GM23338 (cell line): Measurements from ENCODE around the gene PCSK6. TPM values are rescaled to one million over a fixed set of nuclear protein-coding genes. Genes with fewer than 3 reads are reported as not detected.

Experiments
- ATAC-seq: fragments of 200-7000 bp; cut with Tn5 transposase; 3 replicates; pipeline ENCODE4 v1.9.1; 2020
- DNase-seq: peaks from one replicate; pipeline ENCODE4 v3.0.0-alpha.2; 2015; ENCODE audit warnings: low spot score
- H2AFZ ChIP-seq: fragments of 200-600 bp; sonication (generic); 2 replicates; pipeline ENCODE4 v1.8.0; 2016; ENCODE audit warnings: antibody characterized with exemption, mild to moderate bottlenecking, moderate library complexity
- H3F3A ChIP-seq: fragments of 200-600 bp; sonication (generic); replicated peaks from 2 replicates; pipeline ENCODE4 v1.8.0; 2017; ENCODE audit warnings: antibody characterized with exemption, mixed run types, low read depth
- H3K27ac ChIP-seq: fragments of 200-600 bp; sonication (generic); 2 replicates; pipeline ENCODE4 v1.6.1; 2016; ENCODE audit warnings: low read depth
- H3K27me3 ChIP-seq: fragments of 200-600 bp; sonication (generic); 2 replicates; pipeline ENCODE4 v1.8.0; 2016; ENCODE audit warnings: mild to moderate bottlenecking, mixed run types, moderate library complexity; ENCODE audit not compliant: insufficient read depth
- H3K36me3 ChIP-seq: fragments of 200-600 bp; sonication (generic); 2 replicates; pipeline ENCODE4 v1.8.0; 2016; ENCODE audit warnings: mild to moderate bottlenecking; ENCODE audit not compliant: insufficient read depth
- H3K4me1 ChIP-seq: fragments of 200-600 bp; sonication (generic); 2 replicates; pipeline ENCODE4 v1.8.0; 2016; ENCODE audit warnings: mild to moderate bottlenecking, moderate library complexity; ENCODE audit not compliant: insufficient read depth
- H3K4me2 ChIP-seq: fragments of 200-600 bp; sonication (generic); 2 replicates; pipeline ENCODE4 v1.7.1; 2017; ENCODE audit warnings: mixed run types
- H3K4me3 ChIP-seq: fragments of 200-600 bp; sonication (generic); 2 replicates; pipeline ENCODE4 v1.6.1; 2016; ENCODE audit warnings: mixed run types
- H3K79me2 ChIP-seq: fragments of 200-600 bp; sonication (generic); replicated peaks from 2 replicates; pipeline ENCODE4 v1.8.0; 2017; ENCODE audit warnings: mild to moderate bottlenecking; ENCODE audit not compliant: insufficient read depth
- H3K9me2 ChIP-seq: fragments of 200-600 bp; sonication (generic); 2 replicates; pipeline ENCODE4 v1.8.0; 2017; ENCODE audit not compliant: insufficient read depth
- H4K20me1 ChIP-seq: fragments of 200-600 bp; sonication (generic); replicated peaks from 2 replicates; pipeline ENCODE4 v1.8.0; 2017; ENCODE audit warnings: mild to moderate bottlenecking; ENCODE audit not compliant: insufficient read depth
- H3K27ac Mint-ChIP-seq: 2 replicates; pipeline ENCODE4 v1.8.0; 2020; ENCODE audit warnings: inconsistent platforms, mild to moderate bottlenecking, moderate library complexity, mixed read lengths
- H3K27me3 Mint-ChIP-seq: 3 replicates; pipeline ENCODE4 v1.8.0; 2022; ENCODE audit warnings: low read depth, mild to moderate bottlenecking, moderate library complexity, mixed read lengths, inconsistent platforms; ENCODE audit not compliant: insufficient read depth, poor library complexity
- H3K36me3 Mint-ChIP-seq: 3 replicates; pipeline ENCODE4 v1.8.0; 2021; ENCODE audit warnings: low read depth, mild to moderate bottlenecking, inconsistent platforms, moderate library complexity, mixed read lengths
- H3K4me1 Mint-ChIP-seq: 3 replicates; pipeline ENCODE4 v1.8.0; 2020; ENCODE audit warnings: mild to moderate bottlenecking, inconsistent platforms, mixed read lengths
- H3K4me3 Mint-ChIP-seq: 3 replicates; pipeline ENCODE4 v1.8.0; 2021; ENCODE audit warnings: moderate library complexity, mild to moderate bottlenecking, inconsistent platforms, mixed read lengths
- H3K9me3 Mint-ChIP-seq: 3 replicates; pipeline ENCODE4 v1.8.0; 2020; ENCODE audit warnings: moderate library complexity, mild to moderate bottlenecking, inconsistent platforms, mixed read lengths
- EZH2 ChIP-seq: fragments of 200-600 bp; sonication (generic); IDR thresholded peaks from one replicate; pipeline ENCODE4 v1.8.0; 2017; ENCODE audit warnings: antibody characterized with exemption, mild to moderate bottlenecking, low read depth; ENCODE audit not compliant: unreplicated experiment
- JUNB ChIP-seq: IDR thresholded peaks from one replicate; pipeline ENCODE4 v1.6.1; 2016; ENCODE audit warnings: antibody characterized with exemption; ENCODE audit not compliant: unreplicated experiment
- NANOG ChIP-seq: IDR thresholded peaks from 2 replicates; pipeline ENCODE4 v1.6.1; 2016; ENCODE audit warnings: antibody characterized with exemption, borderline replicate concordance
- ZNF331 ChIP-seq: fragments of 250-450 bp; sonication (Bioruptor Pico); IDR thresholded peaks from 2 replicates; pipeline ENCODE4 v1.5.0; 2020; ENCODE audit warnings: low read depth, mild to moderate bottlenecking, moderate library complexity
- polyA plus RNA-seq: library from polyadenylated mRNA; unstranded; fragments of >200 nt; fragmentation: Nextera tagmentation; extraction: Ambion mirVana; gene quantifications from 2 replicates; pipeline ENCODE4 v1.2.1, GENCODE V29; 2016
- total RNA-seq: library from RNA; depleted of rRNA; stranded (reverse); fragments of >200 nt; shearing (Covaris generic); gene quantifications from 2 replicates; pipeline ENCODE4 v1.2.3, GENCODE V29; 2014
- TF ChIP-seq, protein P1 (sequence below), 2 experiments: fragments of 200-600 bp in 1 of 2; sonication (generic) in 1 of 2; conservative IDR thresholded peaks; 2 replicates each; pipeline versions ENCODE4 v1.5.1 to v1.6.1; 2016 to 2017; ENCODE audit warnings: antibody characterized with exemption in 2 of 2, low read depth in 2 of 2, mild to moderate bottlenecking in 2 of 2, moderate library complexity in 1 of 2

Gene PCSK6
- total and polyA plus RNA-seq, 2 experiments from 2014 or later: 1.7 to 6.7 TPM

DNA sequence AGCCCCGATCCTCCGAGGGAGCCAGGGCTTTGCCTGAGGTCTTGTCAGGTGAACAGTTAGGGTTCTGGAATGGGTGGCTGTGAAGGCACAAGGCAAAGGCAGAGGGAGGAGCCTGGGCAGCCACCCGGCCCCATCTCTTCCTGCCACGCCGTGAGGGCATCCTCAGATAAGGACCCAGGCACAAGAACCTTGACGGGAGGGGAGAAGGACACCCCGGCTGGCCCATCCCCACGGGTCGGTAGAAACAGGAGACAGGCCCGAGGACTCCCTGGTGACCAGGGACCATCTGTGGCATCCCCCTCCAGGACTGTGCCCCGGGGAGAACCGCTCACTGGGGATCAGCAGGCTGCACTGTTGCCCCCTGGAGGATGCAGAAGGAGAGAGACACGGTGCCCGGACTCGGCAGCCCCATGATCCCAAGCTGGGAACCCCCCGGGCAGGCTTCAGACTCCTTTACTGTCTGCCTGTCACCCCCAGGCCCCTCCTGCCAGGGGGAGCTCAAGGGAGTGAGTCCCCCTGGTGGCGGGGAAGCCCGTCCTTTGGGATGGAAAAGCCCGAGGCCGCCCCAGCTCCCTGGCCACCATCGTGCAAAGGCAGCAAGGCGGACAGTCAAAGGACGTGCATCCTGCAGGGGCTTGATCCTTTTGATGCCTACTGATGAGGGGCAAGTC is 12.3 kb upstream of the PCSK6 start:
- DNase-seq: peak; percentile 87

DNA sequence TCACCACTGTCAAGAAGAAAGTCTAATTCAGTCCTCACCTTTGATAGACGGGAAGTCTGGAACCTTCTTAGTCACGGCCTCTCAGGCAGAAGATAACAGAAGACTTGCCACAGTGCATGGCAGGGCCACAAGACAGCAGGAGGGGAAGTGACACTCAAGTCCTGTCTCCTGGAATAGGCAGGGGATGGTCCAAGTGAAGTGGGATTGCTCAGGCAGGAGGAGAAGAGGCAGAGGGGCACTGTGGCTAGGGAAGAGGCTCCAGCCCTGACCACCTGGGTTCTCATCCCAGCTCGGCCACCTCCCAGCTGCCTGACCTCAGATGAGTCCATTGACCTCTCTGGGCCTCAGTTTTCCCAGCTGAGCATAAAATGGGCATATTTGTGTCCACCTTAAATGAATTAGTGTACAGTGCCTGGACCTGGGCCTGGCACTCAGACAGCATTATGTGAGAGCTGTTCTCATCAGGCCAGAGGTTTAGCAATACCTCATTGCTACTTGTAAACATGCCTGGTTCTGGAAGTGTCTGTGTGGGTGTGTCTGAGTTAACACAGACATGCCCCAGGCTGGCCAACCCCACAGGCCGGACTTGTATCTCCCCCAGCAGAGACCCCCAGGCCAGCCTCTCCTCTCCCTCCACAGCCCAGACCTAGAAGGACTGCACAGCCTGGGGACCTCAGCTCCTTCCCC is 11.5 kb upstream of the PCSK6 start:
- Mint-ChIP-seq H3K27ac (no peak overlapping the region), H3K36me3 (no peaks in the 10 kb centered on the region), H3K9me3 (no peaks in the 10 kb centered on the region), H3K4me1 (peaks cover 22% of the 10 kb centered on the region), H3K4me3 (no peak overlapping the region), H3K27me3 (peaks cover 17% of the 10 kb centered on the region)
- no peaks in the 10 kb centered on the region for H3K79me2 ChIP-seq
- ATAC-seq (no peak), DNase-seq (no peak)
- no peaks in the 10 kb centered on the region for H3F3A ChIP-seq
- H2AFZ ChIP-seq: peak overlapping the region; percentile 94; the same call in 1 of the 2 replicates
- TF ChIP-seq EZH2: no peak
- no peak for TF ChIP-seq NANOG
- no peak for TF ChIP-seq ZNF331 (CRISPR knock-in tag)
- no peak overlapping the region for H3K4me3 ChIP-seq
- H3K4me2 ChIP-seq: no peak overlapping the region
- H3K36me3 ChIP-seq: no peaks in the 10 kb centered on the region
- H3K27ac ChIP-seq: no peak overlapping the region
- H3K4me1 ChIP-seq: peaks cover 7% of the 10 kb centered on the region; the same call in 1 of the 2 replicates
- H3K9me2 ChIP-seq: no peaks in the 10 kb centered on the region
- H3K27me3 ChIP-seq: no peaks in the 10 kb centered on the region
- no peaks in the 10 kb centered on the region for H4K20me1 ChIP-seq

More for the DNA sequence above, 12.3 kb upstream of the PCSK6 start:
- no peaks in the 10 kb centered on the region for H3K9me3 Mint-ChIP-seq
- Histone ChIP-seq H3K4me2 (no peak overlapping the region), H3K4me1 (peaks cover 3% of the 10 kb centered on the region; the same call in 1 of the 2 replicates), H3K36me3 (no peaks in the 10 kb centered on the region), H3F3A (no peaks in the 10 kb centered on the region), H2AFZ (peak overlapping the region; percentile 94), H3K9me2 (no peaks in the 10 kb centered on the region), H3K79me2 (no peaks in the 10 kb centered on the region), H3K27ac (no peak overlapping the region), H3K27me3 (no peaks in the 10 kb centered on the region), H4K20me1 (no peaks in the 10 kb centered on the region), H3K4me3 (no peak overlapping the region)
- no peak overlapping the region for H3K4me3 Mint-ChIP-seq
- H3K36me3 Mint-ChIP-seq: no peaks in the 10 kb centered on the region
- TF ChIP-seq JUNB: no peak
- TF ChIP-seq, protein P1, sequence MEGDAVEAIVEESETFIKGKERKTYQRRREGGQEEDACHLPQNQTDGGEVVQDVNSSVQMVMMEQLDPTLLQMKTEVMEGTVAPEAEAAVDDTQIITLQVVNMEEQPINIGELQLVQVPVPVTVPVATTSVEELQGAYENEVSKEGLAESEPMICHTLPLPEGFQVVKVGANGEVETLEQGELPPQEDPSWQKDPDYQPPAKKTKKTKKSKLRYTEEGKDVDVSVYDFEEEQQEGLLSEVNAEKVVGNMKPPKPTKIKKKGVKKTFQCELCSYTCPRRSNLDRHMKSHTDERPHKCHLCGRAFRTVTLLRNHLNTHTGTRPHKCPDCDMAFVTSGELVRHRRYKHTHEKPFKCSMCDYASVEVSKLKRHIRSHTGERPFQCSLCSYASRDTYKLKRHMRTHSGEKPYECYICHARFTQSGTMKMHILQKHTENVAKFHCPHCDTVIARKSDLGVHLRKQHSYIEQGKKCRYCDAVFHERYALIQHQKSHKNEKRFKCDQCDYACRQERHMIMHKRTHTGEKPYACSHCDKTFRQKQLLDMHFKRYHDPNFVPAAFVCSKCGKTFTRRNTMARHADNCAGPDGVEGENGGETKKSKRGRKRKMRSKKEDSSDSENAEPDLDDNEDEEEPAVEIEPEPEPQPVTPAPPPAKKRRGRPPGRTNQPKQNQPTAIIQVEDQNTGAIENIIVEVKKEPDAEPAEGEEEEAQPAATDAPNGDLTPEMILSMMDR (conservative IDR thresholded peaks at IDR 0.05; ENCODE audit: low read depth in 2 of 2): peak; percentile 66 to 70
- ATAC-seq: peak; percentile 91
- no peak overlapping the region for H3K27ac Mint-ChIP-seq
- H3K27me3 Mint-ChIP-seq: peaks cover 14% of the 10 kb centered on the region
- peaks cover 14% of the 10 kb centered on the region for H3K4me1 Mint-ChIP-seq
